C4-2B (cell line): ENCODE results near the gene FAM162A.

Source experiments
- ZFX ChIP-seq: fragments of 450-650 bp; IDR thresholded peaks from 2 replicates; pipeline ENCODE4 v1.6.1; 2017
- TF ChIP-seq, protein P1 (sequence below): fragments of 450-650 bp; conservative IDR thresholded peaks from 2 replicates; pipeline ENCODE4 v1.5.1; 2017; ENCODE audit warnings: mild to moderate bottlenecking

- TF ChIP-seq, protein P1, sequence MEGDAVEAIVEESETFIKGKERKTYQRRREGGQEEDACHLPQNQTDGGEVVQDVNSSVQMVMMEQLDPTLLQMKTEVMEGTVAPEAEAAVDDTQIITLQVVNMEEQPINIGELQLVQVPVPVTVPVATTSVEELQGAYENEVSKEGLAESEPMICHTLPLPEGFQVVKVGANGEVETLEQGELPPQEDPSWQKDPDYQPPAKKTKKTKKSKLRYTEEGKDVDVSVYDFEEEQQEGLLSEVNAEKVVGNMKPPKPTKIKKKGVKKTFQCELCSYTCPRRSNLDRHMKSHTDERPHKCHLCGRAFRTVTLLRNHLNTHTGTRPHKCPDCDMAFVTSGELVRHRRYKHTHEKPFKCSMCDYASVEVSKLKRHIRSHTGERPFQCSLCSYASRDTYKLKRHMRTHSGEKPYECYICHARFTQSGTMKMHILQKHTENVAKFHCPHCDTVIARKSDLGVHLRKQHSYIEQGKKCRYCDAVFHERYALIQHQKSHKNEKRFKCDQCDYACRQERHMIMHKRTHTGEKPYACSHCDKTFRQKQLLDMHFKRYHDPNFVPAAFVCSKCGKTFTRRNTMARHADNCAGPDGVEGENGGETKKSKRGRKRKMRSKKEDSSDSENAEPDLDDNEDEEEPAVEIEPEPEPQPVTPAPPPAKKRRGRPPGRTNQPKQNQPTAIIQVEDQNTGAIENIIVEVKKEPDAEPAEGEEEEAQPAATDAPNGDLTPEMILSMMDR = no peak
- TF ChIP-seq ZFX = no peak
Measured at GRCh38 chr3:122395582-122395981, 11.6 kb downstream of the FAM162A start.
